GM19455 (cell line): Measurements from ENCODE around the gene MALT1.
A peak's percentile ranks its signal among the peaks of the same experiment; 100 is the strongest.
"Not testable (repeated sequence)": the region's sequence is repeated elsewhere in the genome, so short reads cannot be mapped to it uniquely, and the experiment has no call there.

ENCODE experiments used
- ATAC-seq: cut with Tn5 transposase; IDR thresholded peaks from one replicate; pipeline ENCODE4 v1.9.1; 2021; ENCODE audit not compliant: unreplicated experiment

The MALT1 gene

DNA sequence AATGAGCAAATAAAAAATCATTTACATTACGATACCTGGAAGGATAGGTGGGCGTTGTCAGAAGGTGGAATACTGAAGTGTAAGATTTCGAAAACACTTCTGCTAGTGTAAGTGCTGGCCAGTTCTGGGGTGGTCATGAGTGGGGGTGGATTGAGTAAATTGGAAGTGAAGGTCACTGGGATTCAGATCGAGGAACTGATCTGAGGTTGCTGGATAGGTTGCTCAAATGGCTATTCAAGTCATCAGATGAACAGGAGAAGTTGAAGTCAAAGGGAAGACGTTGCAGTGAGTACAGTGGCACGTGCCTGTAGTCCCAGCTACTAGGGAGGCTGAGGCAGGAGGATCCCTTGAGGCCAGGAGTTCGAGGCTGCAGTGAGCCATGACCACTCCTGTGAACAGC lies 95.7 kb downstream of the MALT1 start:
- ATAC-seq, result no peak

DNA sequence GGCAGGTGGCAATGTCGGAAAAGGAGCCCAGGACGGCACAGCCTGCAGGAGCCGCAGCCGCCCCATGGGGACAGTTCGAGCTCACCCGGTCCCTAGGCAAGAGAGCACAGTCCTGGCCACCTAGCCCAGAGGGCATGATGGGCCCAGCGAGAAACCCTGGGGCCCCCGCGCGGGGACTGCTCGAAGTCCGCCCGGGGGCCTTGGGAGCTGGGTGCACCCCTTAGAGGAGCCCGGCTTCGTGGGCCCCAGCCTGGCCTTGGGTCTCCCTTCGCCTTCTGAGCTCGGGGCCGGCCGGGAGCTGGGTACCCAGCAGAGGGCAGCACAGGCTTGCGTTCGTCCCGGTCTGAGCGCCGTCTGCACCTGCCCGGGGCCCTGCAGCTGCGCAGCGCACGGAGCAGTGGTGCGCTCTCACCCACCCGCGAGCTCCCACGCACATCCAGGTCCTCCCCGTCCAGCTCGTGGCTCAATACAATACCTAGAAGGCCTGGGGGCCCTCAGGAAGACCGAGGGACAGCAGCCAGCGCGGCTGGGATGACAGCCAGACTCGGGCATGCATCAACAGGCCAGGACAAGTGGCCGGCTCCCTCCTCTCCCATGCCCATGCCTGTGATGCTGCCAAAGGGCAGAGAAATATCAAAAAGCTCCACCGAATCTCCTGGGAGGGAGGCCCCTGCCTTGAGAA lies 97.2 kb downstream of the MALT1 start:
- ATAC-seq, result peak; percentile 82

DNA sequence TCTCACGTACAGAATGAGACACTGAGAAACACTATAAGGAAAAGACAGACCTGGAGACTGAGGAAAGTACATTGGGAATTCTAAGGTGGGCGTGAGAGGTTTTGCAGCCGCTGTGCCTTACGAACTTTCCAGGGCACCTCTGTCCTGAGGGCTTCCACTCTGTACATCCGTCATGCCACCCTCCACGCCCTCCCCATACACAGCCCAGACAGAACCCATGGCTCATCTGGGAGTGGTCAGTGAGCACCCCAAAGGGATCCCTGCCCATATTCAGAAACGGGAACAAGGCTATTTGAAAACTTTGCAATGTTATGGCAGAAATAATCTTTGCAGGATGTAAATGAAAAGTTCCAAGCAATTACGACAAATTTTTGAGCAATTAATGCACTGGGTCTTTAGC lies 98.1 kb downstream of the MALT1 start:
- ATAC-seq, result no peak

DNA sequence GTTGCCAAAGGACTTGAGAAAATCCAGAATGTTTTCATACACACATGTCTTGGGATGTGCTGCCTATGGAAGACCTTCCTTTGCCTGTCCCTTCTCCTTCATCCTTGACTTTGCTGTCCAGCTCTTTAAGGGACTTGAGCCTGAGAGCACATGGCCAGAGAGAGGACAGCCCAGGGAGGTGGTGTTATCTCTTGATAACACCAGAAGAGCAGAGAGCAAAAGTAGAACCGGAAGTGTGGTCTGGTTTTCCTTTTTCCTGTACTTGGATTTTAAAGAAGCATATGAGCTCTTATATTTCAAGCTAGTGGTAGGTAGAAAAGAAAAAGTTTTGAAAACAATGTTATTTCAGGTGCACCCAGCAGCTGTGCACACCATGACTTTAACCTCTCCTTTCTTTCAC lies 99.3 kb downstream of the MALT1 start:
- no peak for ATAC-seq

DNA sequence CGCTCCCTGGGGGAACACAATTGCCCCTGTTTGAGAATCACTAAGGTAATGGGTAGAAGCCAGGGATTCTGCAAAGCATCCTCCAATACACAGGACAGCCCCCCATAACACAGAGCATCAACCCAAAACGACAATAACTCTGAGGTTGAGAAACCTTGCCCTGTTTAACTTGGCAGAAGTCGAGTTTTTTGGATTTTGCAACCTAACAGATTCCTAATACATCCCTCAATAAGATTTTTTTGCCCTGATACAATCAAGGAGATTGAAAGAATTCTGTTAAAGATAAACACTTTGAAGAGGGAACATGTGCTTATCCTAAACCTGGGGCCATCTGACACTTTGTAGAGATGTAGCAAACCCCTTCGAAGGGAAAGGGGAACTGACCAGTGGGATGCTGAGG lies 100.9 kb downstream of the MALT1 start:
- ATAC-seq, result no peak

DNA sequence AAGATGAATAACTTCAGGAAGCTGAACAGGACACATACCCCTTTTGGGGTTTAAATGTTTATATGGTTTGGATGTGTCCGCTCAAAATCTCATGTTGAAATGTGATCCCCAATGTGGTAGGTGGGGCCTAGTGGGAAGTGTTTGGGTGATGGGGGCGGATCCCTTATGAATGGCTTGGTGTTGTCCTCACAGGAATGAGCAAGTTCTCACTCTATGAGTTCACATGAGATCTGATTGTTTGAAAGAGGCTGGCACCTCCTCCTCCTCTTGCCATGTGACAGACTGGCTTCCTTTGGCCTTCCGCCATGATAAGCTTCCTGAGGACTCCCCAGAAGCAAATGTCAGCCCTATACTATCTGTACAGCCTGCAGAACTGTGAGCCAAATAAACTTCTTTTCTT lies 104.8 kb downstream of the MALT1 start:
- no peak for ATAC-seq

DNA sequence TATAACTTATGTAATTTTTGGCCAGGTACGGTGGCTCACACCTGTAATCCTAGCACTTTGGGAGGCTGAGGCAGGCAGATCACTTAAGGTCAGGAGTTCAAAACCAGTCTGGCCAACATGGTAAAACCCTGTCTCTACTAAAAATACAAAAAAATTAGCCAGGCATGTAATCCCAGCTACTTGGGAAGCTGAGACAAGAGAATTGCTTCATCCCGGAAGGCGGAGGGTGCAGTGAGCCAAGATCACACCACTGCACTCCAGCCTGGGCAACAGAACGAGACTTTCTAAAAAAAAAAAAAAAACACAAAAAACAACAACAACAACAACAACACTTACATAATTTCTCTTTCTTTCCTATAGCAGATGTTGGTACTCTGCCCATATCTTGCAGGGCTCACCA lies 105.3 kb downstream of the MALT1 start:
- not testable (repeated sequence) for ATAC-seq

DNA sequence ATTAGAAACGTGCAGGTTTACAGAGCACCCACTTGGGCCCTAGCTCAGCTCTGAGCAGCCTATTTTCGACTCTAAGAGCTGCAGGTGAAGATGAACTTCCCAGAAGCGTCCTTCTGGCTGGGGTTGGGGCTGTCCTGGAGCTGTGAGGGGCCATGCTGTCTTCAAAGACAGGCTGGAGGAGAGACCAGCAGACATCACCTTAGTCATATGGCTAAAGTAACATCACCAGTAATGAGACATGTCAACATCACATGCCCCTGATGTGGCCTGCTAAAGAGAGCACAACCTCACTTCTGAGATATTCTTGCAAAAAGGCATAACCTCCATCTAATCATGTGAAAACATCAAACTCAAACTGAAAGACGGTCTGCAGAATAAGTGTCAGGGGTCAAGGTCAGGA lies 106.2 kb downstream of the MALT1 start:
- no peak for ATAC-seq

DNA sequence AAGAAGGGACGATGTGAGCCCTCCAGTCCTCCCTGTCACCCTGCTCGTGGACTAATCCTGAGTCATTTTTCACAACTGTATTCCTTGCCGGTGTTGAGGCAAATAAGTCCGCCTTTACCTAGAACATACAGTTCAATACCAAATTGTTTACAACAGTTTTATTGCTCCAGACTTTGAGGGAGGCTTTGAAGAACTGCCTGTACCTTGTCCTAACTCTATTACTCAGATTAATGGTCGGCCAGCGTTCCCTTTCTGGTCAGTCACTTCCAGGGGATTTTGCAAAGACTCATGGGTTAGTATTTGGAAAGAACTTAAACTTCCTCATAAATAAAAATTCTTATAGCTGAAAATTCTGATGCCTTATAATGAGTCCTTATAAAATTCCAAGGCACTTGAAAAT lies 108.3 kb downstream of the MALT1 start:
- ATAC-seq, result no peak

DNA sequence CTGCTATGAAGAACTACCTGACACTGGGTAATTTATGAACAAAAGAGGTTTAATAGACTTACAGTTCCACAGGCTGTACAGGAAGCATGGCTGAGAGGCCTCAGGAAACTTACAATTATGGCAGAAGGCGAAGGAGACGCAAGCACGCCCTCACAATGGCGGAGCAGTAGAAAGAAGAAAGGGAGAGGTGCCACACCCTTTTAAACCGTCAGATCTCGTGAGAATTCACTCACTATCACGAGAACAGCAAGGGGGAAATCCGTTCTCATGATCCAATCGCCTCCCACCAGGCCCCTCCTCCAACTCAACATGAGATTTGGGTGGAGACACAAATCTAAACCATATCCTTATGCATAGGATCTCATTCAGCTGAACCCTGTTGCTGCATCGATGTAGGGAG lies 108.8 kb downstream of the MALT1 start:
- no peak for ATAC-seq

DNA sequence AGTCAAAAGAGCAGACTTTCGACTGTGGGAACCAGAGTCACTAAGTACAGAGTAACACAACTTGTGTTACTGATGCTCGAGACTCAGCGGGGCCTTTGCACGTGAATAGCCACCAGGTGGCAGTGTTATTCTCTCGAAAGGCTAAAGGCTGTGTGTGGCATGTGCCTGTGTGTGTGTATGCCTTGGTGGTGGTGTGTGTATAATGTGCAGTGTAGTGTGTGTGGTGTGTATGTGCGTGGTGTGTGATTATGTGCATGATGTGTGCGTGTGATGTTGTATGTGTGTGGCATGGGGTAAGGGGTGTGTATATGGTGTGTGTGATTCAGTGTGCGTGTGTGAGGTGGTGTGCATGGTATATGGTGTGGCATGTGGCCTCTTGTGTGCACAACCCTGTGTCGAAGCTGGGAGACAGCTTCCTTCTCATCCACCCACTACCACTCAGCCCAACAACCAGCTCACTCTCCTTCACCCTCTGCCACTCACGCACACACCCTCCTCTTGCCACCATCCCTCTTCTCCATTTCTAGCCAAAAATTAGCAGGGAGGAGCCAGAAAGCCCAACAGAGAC lies 110.4 kb downstream of the MALT1 start:
- ATAC-seq, result peak; percentile 73

DNA sequence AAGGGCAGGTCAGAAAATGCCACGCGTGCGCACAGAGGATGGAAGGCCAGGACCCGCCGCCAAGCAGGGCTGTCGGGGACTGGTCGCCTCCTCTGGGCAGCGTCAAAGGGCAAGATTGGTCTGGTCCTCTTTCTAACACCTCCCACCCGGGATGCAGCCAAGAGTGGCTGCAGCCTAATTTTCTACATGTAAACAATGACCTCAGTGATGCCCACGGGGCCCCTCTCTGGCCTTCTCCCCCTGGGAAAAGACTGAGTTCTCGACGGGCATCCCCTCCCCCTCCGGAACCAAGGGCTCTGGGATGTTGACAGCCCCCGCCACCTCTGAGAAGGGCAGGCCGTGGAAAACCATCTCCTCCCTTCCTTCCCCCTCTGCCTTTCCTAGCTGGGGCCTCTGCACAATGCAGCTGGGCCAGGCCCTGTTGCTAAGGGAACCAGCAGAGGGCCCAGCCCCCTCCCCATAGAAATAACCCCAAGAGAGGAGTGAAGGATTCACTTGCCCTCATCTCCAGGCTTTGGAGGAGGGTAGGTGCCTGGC lies 113.4 kb downstream of the MALT1 start:
- ATAC-seq, result no peak

DNA sequence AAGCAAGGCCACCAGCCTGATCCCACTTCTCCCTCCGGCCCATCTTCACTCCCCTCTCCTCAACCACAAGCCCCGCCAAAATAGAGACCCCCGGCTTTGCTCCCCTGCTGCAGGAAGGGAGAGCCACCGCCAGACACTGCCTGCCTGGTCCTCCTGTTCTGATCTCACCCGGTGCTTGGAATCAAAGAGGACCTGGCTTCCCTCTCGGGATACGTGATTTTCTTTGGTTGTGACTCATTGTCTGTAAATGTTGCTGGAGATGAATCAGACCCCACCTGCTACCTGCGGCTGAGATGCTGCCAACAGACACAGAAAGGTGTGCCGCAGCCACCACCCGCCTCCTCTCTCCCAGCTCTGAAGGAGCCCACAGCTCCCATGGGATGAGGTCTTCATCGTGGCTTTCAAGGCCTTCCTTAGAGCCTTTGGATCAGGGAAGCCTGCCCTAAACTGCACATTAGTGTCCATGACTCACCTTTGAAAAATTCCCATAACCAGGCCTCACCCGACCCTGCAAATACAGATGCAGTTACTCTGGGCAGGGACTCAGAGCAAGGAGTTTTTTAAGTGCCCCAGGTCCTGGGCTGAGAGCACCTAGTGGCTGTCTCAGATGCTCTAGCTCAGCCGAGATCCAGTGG lies 114.0 kb downstream of the MALT1 start:
- ATAC-seq, result no peak

DNA sequence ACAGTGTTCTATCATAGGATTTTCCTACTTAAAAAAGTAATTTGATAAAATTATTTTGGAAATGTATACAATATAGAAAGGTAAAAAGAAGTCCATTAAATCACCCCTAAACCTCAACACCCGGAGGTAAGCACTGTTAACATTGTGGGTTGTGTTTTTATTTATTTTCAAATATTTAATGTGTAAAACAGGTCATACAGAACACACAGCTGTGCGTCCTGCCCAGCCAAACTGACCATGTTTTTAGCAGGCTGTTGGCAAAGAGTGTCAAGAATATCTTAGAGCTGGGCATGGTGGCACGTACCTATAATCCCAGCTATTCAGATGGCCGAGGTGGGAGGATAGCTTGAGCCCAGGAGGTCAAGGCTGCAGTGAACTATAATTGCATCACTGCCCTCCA lies 114.6 kb downstream of the MALT1 start:
- ATAC-seq, result no peak

DNA sequence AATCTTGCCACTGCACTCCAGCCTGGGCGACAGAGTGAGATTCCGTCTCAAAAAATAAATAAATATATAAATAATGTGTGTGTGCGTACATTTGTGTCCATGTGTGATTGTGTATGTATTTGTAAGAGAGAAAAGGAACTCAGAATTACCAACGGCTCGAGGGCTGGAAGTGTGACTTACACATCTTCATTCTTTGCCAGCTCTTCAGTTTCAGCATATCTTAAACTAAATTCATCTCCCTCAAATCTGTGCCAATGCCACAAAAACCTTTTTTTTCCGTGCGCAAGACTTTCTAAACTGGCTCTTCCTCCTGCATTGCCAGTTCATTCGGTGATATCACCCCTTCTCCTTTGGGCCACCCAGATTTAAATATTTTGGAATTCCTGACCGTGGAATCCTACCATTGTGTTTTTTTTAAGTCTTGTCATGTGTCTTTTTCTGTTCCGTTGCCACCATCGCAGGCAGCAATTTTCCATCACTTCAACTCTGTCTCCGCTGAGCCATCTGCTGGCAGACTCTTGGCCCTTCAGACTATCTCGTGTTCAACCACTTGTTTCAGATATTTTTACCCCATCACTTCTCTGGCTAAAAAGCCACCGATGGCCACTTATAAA lies 116.4 kb downstream of the MALT1 start:
- no peak for ATAC-seq

DNA sequence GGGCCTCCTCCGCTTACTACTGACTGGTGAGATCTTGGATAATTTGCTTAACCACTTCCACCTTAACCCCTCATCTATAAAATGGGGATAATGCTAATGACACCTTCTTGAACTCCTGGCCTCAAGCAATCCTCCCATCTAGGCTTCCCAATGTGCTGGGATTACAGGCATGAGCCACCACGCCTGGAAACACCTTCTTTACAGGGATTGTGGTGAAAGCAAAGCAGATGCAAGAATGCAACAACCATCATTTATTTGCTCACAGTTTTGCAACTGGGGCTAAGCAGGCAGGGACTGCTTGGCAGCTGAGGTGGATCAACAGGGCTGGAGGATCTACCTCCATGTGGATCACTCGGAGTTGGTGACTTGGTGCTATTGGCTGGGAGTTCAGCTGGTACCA lies 117.2 kb downstream of the MALT1 start:
- ATAC-seq, result no peak

DNA sequence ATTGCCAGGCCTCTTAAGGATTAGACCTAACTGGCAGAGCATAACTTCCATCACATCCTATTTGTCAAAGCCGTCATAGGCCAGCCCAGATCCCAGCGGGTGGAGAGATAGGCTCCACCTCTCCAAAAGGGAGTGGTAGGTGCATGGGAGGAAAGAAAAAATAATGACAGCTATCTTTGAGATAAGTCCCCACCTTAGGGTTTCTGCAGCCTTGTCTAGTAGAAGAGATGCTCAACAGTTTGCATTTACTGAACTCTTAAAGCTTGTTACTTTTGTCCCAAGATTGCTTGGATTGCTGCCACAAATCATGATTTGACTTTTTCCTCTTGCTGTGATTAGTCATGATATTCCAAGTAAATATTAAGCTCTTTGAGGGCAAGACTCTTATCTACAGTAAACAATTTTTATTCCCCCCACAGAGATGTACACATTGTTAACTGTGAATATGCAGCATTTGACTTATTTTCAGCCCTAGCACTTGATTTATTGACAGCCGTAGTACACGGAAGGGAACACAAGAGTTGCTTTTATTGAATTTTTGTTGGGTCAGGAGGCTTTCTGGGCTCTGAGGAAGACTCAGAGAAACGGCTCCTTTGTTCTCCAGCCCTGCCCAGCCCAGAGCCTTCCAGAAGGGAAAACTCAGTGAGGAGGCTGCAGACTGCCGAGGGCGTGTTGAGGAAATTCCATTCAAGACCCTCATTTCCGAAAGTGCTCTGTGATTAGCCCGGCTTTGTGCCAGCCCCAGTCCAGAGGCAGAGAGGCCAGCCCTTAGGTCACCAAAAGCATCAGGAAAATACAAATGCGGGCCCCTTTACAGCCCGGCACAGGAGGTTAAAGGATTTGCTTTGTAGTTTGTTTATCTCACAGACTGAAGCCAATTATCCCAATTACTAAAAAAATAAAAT lies 118.0 kb downstream of the MALT1 start:
- ATAC-seq, result no peak

DNA sequence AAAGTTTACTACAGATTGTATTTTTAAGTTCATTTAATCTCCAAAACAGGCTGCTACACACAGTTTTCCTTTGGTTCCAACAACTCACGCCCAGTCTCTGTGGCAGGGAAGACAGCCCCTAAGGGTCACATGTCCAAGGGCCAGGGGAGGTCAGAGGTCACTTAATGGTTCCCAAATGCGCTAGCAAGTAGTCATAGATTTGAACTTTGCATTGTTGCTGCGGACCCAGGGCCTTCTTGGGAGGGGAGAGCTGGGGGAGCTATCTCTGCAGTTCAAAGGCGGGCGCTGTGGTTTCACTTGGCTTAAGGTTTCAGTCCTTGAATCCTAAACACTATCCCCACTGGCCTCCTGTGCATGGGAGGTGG lies 118.6 kb downstream of the MALT1 start:
- no peak for ATAC-seq

DNA sequence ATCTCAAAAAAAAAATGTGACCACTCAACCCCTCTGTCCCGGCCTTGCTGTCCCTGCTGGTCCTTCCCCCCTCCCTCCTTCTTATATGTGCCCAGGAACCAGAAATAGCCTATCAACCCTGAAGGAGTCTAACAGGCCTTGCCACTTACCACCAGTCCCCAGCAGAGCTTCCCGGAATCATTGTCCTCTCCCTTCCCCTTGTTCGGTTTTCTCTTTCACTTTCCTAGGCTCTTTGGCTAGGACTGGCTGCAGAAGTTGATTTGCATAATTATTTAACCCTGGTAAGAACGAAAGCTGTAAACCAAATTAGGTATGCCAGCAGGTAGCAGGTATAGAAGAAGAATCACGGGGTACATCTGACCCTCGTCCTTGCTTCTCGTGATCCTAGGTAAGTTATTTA lies 120.8 kb downstream of the MALT1 start:
- peak; percentile 89 for ATAC-seq

DNA sequence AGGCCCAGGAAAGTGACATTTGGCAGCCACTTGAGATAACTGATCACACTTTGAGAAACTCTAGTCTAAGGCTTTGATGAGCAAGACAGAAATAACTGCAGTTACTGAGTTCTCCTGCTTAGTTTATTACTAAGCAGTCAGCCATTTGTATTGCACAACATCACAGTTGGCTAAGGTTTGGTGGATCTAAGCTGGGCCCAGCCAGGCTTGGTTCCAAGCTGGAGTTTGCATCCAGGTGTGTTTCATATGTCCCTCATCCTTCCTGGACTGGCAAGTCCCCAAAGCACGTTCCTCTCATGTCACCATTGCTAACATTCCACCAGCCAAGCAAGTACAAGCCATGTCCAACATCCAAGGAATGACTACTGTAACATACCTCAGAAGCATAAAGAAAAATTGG lies 122.1 kb downstream of the MALT1 start:
- ATAC-seq, result no peak

DNA sequence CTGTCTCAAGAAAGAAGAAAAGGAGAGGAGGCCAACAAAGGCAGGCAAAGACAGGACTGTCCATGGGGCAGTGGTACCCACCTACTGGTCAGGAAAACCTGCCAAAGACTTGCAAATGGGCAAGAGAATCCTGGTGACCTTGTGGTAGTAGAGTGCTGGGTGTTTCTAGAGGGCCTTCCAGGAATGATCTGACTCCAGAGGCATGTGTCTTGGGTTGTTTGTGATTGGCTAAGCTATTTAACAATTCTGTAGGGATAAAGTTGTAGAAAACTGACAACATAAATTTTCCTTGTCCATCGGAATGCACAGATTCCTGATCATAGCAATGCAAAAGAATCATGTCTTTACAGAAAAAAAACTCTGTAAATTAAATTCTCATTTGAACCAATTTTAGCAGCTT lies 125.0 kb downstream of the MALT1 start:
- no peak for ATAC-seq
